GM13976 (cell line): ENCODE measurements around the gene ITPR3.

Source experiments
- DNase-seq: peaks from one replicate; pipeline ENCODE4 v3.0.0; 2012; ENCODE audit warnings: low spot score
- CTCF ChIP-seq: IDR thresholded peaks from 2 replicates; pipeline ENCODE4 v1.5.1; 2012; ENCODE audit warnings: borderline replicate concordance, mild to moderate bottlenecking; ENCODE audit not compliant: insufficient read depth; ENCODE audit errors: extremely low read depth, missing control alignments, control extremely low read depth
- in situ Hi-C: fragments of 300-500 bp; cut with MboI; formaldehyde crosslinking; loops from one replicate; pipeline ENCODE4 v1.12.0; 2022; ENCODE audit warnings: low sequenced_read_pairs, mixed read lengths, inconsistent platforms; ENCODE audit not compliant: unreplicated experiment

Gene ITPR3

DNA sequence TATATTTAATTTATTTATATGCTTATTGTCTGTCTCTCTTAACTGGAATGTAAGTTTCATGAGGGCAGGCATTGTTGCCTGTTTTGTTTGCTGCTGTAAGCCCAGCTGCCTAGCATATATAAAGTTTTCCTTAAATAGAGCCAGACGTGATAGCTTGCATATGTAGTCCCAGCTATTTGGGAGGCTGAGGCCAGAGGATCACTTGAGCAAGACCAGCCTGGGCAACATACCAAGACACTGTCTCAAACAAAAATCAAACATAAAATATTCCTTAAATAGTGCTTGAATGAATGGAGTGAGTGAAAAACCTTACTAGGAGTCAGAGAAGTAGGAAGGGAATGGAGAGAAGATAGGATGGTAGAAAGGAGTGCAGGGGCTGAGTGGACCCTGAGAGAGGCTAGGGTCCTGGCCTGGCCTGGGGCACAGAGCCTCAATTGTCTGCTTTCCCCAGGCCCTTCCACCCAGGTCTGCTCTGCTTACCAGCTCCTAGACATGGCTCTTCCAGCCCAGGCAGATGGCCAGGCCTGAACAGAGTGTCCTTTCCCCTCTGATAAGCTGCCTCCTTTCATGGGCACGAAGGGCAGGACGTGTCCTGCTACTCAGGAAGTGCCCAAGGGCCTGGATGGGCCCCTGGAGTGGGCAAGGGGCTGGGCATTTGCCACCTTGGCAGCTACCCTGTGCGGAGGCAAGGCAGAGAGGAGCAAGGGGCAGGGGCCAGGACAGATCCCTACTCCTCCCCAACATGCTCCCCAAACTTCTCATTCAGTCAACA, 23.4 kb upstream of the ITPR3 start:
- TF ChIP-seq CTCF: no peak
- no peak for DNase-seq
- in situ Hi-C loops: no loop called here

DNA sequence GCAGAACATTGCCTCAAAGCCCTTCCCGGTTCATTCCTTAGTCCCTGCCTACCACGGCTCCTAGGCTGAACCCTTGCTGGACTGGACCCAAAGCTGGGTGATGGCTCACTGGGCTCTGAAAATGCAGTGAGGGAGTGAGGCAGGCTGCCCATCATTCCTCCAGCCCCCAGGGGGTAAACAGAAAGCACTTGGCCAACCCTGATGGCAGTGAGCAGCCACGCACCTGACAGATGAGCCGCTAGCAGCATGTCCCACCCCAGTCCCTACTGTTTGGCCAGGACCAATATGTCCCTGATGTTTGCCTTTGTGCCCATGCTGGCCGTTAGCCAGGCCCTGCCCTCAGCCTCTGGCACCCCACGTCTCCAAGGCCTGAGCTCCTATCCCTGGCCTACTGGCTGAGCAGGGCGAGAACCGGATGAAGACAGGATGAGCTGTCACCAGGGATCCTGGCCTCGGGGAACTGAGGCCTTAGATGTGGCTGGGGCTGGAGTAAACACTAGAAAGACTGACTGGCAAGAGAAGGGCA, 21.6 kb upstream of the ITPR3 start:
- no peak for DNase-seq
- no peak for TF ChIP-seq CTCF
- in situ Hi-C loops: no loop called here

DNA sequence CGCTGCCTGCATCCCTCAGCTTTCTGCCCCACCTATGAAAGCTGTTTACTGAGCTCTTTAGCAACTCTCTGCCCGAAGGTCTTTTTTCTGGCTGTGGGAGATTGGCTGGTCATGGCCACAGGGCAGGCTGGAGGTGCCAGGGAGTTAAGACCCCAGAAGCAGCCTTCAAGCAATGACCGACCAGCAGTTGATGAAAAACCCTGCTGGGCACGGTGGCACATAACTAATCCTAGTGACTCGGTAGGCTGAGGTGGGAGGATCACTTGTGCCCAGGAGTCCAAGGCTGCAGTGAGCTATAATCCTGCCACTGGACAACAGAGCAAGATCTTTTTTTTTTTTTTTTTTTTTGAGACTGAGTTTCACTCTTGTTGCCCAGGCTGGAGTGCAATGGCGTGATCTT, 20.4 kb upstream of the ITPR3 start:
- no peak for TF ChIP-seq CTCF
- DNase-seq: no peak
- in situ Hi-C loops: no loop called here

GRCh38 chr6:33602180-33602579, 18.9 kb upstream of the ITPR3 start:
- in situ Hi-C loops: no loop called here
- no peak for DNase-seq
- TF ChIP-seq CTCF: no peak

GRCh38 chr6:33604941-33605854, 15.9 kb upstream of the ITPR3 start:
- no peak for DNase-seq
- in situ Hi-C loops: no loop called here
- no peak for TF ChIP-seq CTCF

DNA sequence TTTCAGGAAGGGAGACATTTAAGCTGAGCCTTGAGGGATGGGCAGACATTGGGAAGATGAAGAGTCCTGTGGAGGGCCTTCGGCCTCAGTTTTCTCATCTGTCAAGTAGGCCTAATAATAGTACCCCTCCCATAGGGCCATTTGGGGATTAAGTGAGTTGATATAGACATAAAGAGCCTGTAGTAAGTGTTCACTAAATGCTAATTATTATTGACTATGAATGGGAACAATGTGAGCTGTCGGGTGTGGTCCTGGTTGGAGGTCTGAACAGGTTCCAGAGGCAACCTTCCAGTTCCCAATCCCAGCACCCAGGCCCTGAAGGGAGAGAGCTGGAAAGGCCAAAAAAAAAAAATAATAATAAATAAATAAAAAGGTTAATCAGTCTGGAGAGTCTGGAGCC, 14.5 kb upstream of the ITPR3 start:
- TF ChIP-seq CTCF: no peak
- in situ Hi-C loops: no loop called here
- no peak for DNase-seq
